HCT116 (cell line): ENCODE measurements around the gene HIPK2. TPM values are rescaled to one million over a fixed set of nuclear protein-coding genes. Genes with fewer than 3 reads are reported as not detected.

Experiments used
- ATAC-seq: fragments of 200-7000 bp; cut with Tn5 transposase; 2 replicates; pipeline ENCODE4 v1.9.1; 2020; ENCODE audit warnings: mild to moderate bottlenecking, moderate library complexity
- BruUV-seq: library from RNA; stranded (reverse); fragments of 400-500 nt; replicated peaks from 2 replicates; lab custom pipeline; 2021; lab: Mats Ljungman, UMichigan
- CTCF ChIA-PET: fragments of 300-600 bp; sonication (Branson Sonifier 250); formaldehyde crosslinking; loops from one replicate; lab custom pipeline; 2021; ENCODE audit warnings: antibody characterized with exemption; lab: Charles Lee
- POLR2A ChIA-PET: fragments of 300-600, 350-600 bp; sonication (Branson Sonifier 250); formaldehyde crosslinking; loops from one replicate; lab custom pipeline; 2021; ENCODE audit warnings: antibody characterized with exemption; lab: Charles Lee
- RAD21 ChIA-PET, 2 experiments: fragments of 300-600 bp; sonication (Branson Sonifier 250); formaldehyde crosslinking; loops; one replicate each; lab custom pipeline; 2023; ENCODE audit warnings: low total read pairs in 2 of 2; ENCODE audit not compliant: uncharacterized antibody in 2 of 2, unreplicated experiment in 2 of 2, low non-redundant PET in 1 of 2; lab: Charles Lee
- DNase-seq: peaks from one replicate; pipeline ENCODE4 v3.0.0-alpha.2; 2010; ENCODE audit warnings: low read depth, low spot score
- H2AFZ ChIP-seq: fragments of 200-600 bp; shearing (Covaris generic), sonication (generic); 2 replicates; pipeline ENCODE4 v1.6.1; 2017; ENCODE audit warnings: low read depth, mixed run types, mixed read lengths, antibody characterized with exemption, low read length; ENCODE audit not compliant: poor library complexity, severe bottlenecking
- H3K27ac ChIP-seq: 2 replicates; pipeline ENCODE4 v1.5.1; 2012; ENCODE audit warnings: low read depth, low read length
- H3K27me3 ChIP-seq: fragments of 200-600 bp; sonication (generic); 2 replicates; pipeline ENCODE4 v1.6.1; 2016; ENCODE audit warnings: mixed run types, low read length, mixed read lengths; ENCODE audit not compliant: insufficient read depth
- H3K36me3 ChIP-seq, 2 experiments: fragments of 200-500 bp in 1 of 2; fragments of 200-600 bp in 1 of 2; sonication (Bioruptor generic) in 1 of 2; sonication (generic) in 1 of 2; 2 replicates each; pipeline versions ENCODE4 v1.5.1 to v1.6.1; 2014 to 2016; ENCODE audit warnings: low read length in 2 of 2, inconsistent platforms in 1 of 2, mixed read lengths in 1 of 2, mixed run types in 1 of 2; ENCODE audit not compliant: insufficient read depth in 2 of 2, control insufficient read depth in 1 of 2
- H3K4me1 ChIP-seq, 2 experiments: fragments of 200-600 bp in 1 of 2; sonication (generic) in 1 of 2; 2 replicates each; pipeline versions ENCODE4 v1.5.1 to v1.6.1; 2012 to 2017; ENCODE audit warnings: low read length in 2 of 2, inconsistent platforms in 1 of 2, mild to moderate bottlenecking in 1 of 2, mixed read lengths in 1 of 2, mixed run types in 1 of 2, moderate library complexity in 1 of 2; ENCODE audit not compliant: insufficient read depth in 2 of 2, control insufficient read depth in 1 of 2
- H3K4me2 ChIP-seq: fragments of 200-600 bp; sonication (generic); 2 replicates; pipeline ENCODE4 v1.6.1; 2017; ENCODE audit warnings: mixed run types, low read length, mixed read lengths
- H3K4me3 ChIP-seq, 2 experiments: fragments of 200-600 bp in 1 of 2; sonication (generic) in 1 of 2; replicated peaks in 1 of 2; 2 replicates each; pipeline ENCODE4 v1.5.1; 2011 to 2016; ENCODE audit warnings: low read length in 2 of 2, control low read depth in 1 of 2, low read depth in 1 of 2, mild to moderate bottlenecking in 1 of 2, mixed read lengths in 1 of 2, mixed run types in 1 of 2
- H3K79me2 ChIP-seq: fragments of 200-600 bp; sonication (generic); 2 replicates; pipeline ENCODE4 v1.6.1; 2017; ENCODE audit warnings: mild to moderate bottlenecking, mixed run types, low read length, moderate library complexity, mixed read lengths; ENCODE audit not compliant: insufficient read depth
- H3K9ac ChIP-seq: fragments of 200-600 bp; sonication (generic); 2 replicates; pipeline ENCODE4 v1.6.1; 2016; ENCODE audit warnings: low read length, mixed read lengths
- H3K9me2 ChIP-seq: fragments of 200-600 bp; sonication (generic), shearing (Covaris generic); 2 replicates; pipeline ENCODE4 v1.6.1; 2017; ENCODE audit warnings: mixed run types, mild to moderate bottlenecking, moderate library complexity; ENCODE audit not compliant: insufficient read depth
- H3K9me3 ChIP-seq, 2 experiments: fragments of 200-500 bp in 1 of 2; fragments of 200-600 bp in 1 of 2; sonication (Bioruptor generic) in 1 of 2; sonication (generic) in 1 of 2; 2 replicates each; pipeline ENCODE4 v1.6.1; 2014 to 2017; ENCODE audit warnings: low read length in 2 of 2, mixed read lengths in 2 of 2, inconsistent platforms in 1 of 2, low read depth in 1 of 2, mild to moderate bottlenecking in 1 of 2, mixed run types in 1 of 2, moderate library complexity in 1 of 2; ENCODE audit not compliant: control insufficient read depth in 1 of 2, insufficient read depth in 1 of 2
- H4K20me1 ChIP-seq: fragments of 200-600 bp; sonication (generic), shearing (Covaris generic); 2 replicates; pipeline ENCODE4 v1.6.1; 2017; ENCODE audit warnings: mixed run types, mild to moderate bottlenecking, moderate library complexity; ENCODE audit not compliant: insufficient read depth
- CEBPB ChIP-seq: IDR thresholded peaks from 2 replicates; pipeline ENCODE4 v1.6.1; 2012; ENCODE audit warnings: low read depth
- EGR1 ChIP-seq: IDR thresholded peaks from 2 replicates; pipeline ENCODE4 v1.6.1; 2012; ENCODE audit warnings: low read depth
- FOSL1 ChIP-seq: IDR thresholded peaks from 2 replicates; pipeline ENCODE4 v1.6.1; 2012; ENCODE audit warnings: low read depth
- SP1 ChIP-seq: IDR thresholded peaks from 2 replicates; pipeline ENCODE4 v1.6.1; 2012; ENCODE audit warnings: low read depth
- SRF ChIP-seq: IDR thresholded peaks from 2 replicates; pipeline ENCODE4 v1.6.1; 2012; ENCODE audit warnings: low read depth
- YY1 ChIP-seq: IDR thresholded peaks from 2 replicates; pipeline ENCODE4 v1.6.1; 2011; ENCODE audit warnings: low read length, low read depth, moderate library complexity, mild to moderate bottlenecking; ENCODE audit not compliant: insufficient replicate concordance; ENCODE audit errors: extremely low read depth
- intact Hi-C: fragments of 100-400 bp; cut with micrococcal nuclease; formaldehyde crosslinking; loops from 2 replicates; pipeline ENCODE4 v1.10.0; 2022
- total RNA-seq: library from RNA; stranded (reverse); gene quantifications from one replicate; pipeline ENCODE4 v1.2.1, GENCODE V29; 2021; ENCODE audit not compliant: unreplicated experiment
- TF ChIP-seq, protein P1 (sequence below): IDR thresholded peaks from 2 replicates; pipeline ENCODE4 v1.6.1; 2011; ENCODE audit warnings: mild to moderate bottlenecking, low read length, moderate library complexity; ENCODE audit not compliant: insufficient replicate concordance; ENCODE audit errors: extremely low read depth
- TF ChIP-seq, protein P2 (sequence below): IDR thresholded peaks from 2 replicates; pipeline ENCODE4 v1.6.1; 2012

HIPK2 gene
- total RNA-seq, 1 experiment from 2014 or later = 49.5 TPM

DNA sequence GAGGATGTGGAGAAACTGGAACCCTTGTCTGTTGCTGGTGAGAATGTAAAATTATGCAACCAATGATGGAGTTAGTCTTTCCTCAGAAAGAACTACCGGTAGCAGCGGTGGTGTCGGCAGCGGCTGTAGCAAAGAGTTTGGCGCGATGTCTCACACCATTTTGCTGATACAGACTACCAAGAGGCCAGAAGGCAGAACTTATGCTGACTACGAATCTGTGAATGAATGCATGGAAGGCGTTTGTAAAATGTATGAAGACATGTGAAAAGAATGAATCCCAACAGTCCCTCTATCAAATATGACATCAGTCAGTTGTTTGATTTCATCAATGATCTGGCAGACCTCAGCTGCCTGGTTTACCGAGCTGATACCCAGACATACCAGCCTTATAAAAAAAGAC lies 243.7 kb downstream of the HIPK2 start:
- Histone ChIP-seq H3K9me3 (no peaks in the 10 kb centered on the region), H3K27ac (no peak overlapping the region), H3K4me1 (no peaks in the 10 kb centered on the region), H3K27me3 (peaks cover 10% of the 10 kb centered on the region; the same call in 1 of the 2 replicates), H3K79me2 (no peaks in the 10 kb centered on the region), H2AFZ (no peak overlapping the region), H3K4me3 (no peak overlapping the region), H3K36me3 (no peaks in the 10 kb centered on the region), H3K9ac (no peak overlapping the region), H3K4me2 (no peak overlapping the region), H3K9me2 (no peaks in the 10 kb centered on the region), H4K20me1 (no peaks in the 10 kb centered on the region)
- RAD21 ChIA-PET = no interaction called here
- intact Hi-C loops = no loop called here
- TF ChIP-seq YY1 (no peak), SRF (no peak), FOSL1 (no peak), CEBPB (no peak)
- TF ChIP-seq, protein P1, sequence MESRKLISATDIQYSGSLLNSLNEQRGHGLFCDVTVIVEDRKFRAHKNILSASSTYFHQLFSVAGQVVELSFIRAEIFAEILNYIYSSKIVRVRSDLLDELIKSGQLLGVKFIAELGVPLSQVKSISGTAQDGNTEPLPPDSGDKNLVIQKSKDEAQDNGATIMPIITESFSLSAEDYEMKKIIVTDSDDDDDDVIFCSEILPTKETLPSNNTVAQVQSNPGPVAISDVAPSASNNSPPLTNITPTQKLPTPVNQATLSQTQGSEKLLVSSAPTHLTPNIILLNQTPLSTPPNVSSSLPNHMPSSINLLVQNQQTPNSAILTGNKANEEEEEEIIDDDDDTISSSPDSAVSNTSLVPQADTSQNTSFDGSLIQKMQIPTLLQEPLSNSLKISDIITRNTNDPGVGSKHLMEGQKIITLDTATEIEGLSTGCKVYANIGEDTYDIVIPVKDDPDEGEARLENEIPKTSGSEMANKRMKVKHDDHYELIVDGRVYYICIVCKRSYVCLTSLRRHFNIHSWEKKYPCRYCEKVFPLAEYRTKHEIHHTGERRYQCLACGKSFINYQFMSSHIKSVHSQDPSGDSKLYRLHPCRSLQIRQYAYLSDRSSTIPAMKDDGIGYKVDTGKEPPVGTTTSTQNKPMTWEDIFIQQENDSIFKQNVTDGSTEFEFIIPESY = no peak
- POLR2A ChIA-PET = no interaction called here
- CTCF ChIA-PET = no interaction called here
- no peak for DNase-seq
- no TSS peak for BruUV-seq
- no peak for ATAC-seq

DNA sequence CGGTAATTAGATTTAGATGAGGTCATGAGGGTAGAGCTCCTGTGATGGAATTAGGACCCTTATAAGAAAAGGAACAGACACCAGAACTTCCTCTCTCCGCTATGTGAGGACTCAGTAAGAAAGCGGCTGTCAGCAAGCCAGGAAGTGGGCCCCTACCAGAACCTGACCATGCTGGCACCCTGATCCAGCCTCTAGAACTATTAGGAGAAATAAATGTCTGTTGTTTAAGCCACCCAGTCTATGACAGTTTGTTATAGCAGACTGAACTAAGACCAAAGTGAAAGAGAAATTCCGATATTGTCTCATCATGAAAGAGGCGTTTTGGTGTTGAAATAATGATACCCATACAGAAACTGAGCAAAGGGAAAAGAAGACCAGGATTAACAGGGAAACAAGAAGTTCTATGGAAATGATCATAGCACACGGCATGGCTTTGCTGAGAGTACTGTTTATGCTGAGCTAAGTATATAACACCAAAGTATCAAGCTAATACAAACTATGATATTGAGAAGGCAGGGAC lies 245.1 kb downstream of the HIPK2 start:
- ATAC-seq (no peak), DNase-seq (no peak)
- Histone ChIP-seq H3K9me3 (no peaks in the 10 kb centered on the region), H3K9ac (no peak overlapping the region), H3K79me2 (no peaks in the 10 kb centered on the region), H3K4me3 (no peak overlapping the region), H3K36me3 (no peaks in the 10 kb centered on the region), H3K27ac (no peak overlapping the region), H3K4me1 (no peaks in the 10 kb centered on the region), H3K9me2 (no peaks in the 10 kb centered on the region), H2AFZ (no peak overlapping the region), H3K4me2 (no peak overlapping the region), H4K20me1 (no peaks in the 10 kb centered on the region), H3K27me3 (peaks cover 10% of the 10 kb centered on the region; the same call in 1 of the 2 replicates)
- ChIA-PET POLR2A (no interaction called here), CTCF (no interaction called here), RAD21 (no interaction called here)
- intact Hi-C loops = no loop called here
- TF ChIP-seq SRF (no peak), EGR1 (no peak), SP1 (no peak)
- TF ChIP-seq, protein P2, sequence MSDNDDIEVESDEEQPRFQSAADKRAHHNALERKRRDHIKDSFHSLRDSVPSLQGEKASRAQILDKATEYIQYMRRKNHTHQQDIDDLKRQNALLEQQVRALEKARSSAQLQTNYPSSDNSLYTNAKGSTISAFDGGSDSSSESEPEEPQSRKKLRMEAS = no peak
- BruUV-seq = no TSS peak
